T-helper 2 cell treated with Interferon-gamma antibody and Interleukin-4, amounts not matched to agents 100 ng/mL and 5 ng/mL, for 36 hours (primary cell): Measurements from ENCODE around the gene ZNF616. TPM values are rescaled to one million over a fixed set of nuclear protein-coding genes. Genes with fewer than 3 reads are reported as not detected.

Experiments
- intact Hi-C: fragments of 100-400 bp; cut with micrococcal nuclease; formaldehyde crosslinking; loops from one replicate; pipeline ENCODE4 v1.15.1; 2023
- total RNA-seq: library from RNA; stranded (reverse); gene quantifications from 2 replicates; pipeline ENCODE4 v1.2.3, GENCODE V29; 2022

ZNF616 gene
- total RNA-seq = 5.6 and 5.7 TPM in 2 replicates

DNA sequence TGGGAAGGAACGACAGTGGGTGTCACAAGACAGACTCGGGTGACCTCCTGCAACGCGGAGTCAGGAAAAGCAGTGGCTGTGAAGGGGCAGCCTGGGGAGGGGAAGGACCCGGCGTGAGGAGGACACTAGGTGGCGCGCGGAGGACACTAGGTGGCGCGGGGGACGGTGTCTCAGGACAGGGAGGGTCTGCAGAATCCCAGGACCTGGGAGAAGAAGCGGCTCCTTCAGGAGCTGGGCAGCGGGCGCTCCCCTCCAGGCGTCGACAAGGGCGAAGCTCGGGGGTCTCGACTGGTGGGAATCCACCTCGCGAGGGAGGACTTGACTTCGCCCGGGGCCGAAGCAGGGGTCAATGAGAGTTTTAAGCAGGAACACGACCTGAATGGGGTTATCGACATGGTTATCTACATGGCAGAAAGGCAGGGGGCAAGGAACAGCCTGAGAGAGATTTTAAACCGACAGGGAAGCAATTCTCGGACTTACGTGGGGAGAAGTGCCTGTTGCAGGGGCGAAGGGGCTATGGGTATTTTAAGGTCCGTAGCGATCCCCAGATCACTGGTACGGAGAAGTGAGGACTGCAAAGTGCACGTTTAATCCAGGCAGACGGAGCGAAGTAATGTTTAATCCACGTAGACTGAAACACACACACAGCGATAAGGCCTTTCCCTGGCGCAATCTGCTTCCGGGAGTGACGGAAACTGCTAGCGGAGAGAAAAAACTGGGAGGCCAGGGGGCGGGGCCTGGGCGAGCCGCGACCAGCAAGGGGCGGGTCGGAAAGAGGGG lies at the start of gene ZNF616:
Gene ZNF616, minus strand, starts transcription at position 687 of the 780 bp plus-strand sequence. CDS start 9,426 bp downstream, outside the sequence.
- intact Hi-C loops = loop anchor here (1.0 to 5.0 kb wide), 6 partner anchors 32 to 388 kb away; partner anchors contain the start of genes ZNF432, ZNF808, ZNF836 and ZNF841

DNA sequence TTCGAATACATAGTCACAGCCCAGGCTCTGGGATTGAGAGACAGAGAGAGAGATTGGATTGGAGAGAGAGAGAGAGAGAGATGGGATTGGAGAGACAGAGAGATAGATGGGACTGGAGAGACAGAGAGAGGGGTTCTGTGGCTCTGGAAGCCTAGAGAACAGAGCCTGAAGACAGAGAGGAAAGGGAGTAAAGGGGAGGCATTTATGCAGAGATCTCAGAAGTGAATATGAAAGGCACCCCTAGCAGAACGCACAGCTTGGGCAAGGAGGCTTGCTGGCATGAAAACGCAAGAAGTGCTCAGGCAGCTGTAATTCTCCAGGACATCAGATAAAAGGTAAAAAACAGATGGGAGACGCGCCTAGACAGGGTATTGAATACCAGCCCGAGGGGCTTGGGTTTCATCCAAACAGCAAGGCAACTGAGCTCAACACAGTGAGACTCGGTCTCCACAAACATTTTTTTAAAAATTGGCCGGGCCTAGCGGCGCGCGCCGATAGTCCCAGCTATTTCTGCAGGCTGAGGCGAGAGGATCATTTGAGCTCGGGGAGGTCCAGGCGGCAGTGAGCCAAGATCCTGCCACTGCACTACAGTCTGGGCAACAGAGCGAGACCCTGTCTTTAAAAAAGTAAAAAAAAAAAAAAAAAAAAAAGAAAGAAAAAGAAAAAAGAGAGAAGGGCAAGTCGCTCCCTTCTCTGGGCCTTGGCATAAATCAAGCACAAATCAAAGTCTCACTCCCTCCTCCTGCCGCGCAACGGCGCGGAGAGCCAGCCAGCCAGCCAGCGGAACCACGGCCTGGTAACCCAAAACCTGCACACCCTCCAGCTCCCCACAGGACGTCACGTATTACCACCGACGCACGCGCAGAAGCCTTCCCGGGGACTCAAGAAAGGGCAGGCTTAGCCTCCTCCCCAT lies 49.3 kb upstream of the ZNF616 start:
- intact Hi-C loops = loop anchor here (1.0 kb wide), 5 partner anchors 18 to 203 kb away; partner anchors contain the start of genes ZNF350, ZNF616, ZNF766 and ZNF836

DNA sequence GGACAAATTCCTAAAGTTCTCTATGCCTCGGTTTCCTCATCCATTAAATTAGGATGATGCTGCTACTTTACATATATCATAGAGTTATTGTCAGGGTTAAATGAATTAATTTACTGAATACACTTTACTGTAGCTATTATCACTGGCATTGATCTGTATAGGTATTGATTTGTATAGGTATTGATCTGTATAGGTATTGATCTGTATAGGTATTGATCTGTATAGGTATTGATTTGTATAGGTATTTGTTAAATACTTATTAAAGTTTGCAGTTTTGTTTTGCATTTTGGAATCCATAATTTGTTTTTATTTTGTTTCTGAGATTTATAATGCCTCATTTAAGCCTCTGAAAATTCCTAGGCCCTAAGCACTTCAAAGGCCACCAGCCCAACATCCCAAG lies 47.7 kb upstream of the ZNF616 start:
- intact Hi-C loops = no loop called here

DNA sequence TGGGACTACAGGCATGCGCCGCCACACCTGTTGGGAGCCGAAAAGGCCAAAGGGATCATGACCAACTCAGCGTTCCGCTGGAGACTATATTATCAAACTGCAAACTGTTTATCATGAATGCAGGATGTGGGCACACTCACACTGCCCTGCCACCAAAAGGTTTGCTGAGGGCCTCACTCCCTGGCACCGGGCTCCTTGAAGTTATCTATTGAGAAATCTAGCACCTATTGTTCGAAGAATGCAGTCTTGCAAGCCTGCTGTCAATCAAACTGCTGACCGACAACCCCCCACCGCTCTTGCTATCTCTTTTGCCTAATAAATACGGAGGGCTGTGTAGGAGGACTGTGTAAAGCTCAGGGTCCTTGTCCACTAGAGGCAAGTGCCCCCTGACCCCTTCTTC lies 36.8 kb upstream of the ZNF616 start:
- intact Hi-C loops = no loop called here

DNA sequence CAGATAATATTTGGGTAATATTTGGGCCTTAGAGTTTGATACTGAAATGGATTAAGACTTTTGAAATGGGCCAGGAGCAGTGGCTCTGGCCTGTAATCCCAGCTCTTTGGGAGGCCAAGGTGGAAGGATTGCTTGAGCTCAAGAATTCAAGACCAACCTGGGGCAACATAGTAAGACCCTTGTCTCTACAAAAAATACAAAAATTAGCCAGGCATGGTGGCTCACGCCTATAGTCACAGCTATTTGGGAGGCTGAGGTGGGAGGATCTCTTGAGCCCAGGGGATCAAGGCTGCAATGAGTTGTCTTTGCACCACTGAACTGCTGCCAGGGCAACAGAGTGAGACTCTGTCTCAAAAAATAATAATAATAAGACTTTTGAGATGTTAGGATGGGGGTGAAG lies 32.6 kb upstream of the ZNF616 start:
- intact Hi-C loops = no loop called here

DNA sequence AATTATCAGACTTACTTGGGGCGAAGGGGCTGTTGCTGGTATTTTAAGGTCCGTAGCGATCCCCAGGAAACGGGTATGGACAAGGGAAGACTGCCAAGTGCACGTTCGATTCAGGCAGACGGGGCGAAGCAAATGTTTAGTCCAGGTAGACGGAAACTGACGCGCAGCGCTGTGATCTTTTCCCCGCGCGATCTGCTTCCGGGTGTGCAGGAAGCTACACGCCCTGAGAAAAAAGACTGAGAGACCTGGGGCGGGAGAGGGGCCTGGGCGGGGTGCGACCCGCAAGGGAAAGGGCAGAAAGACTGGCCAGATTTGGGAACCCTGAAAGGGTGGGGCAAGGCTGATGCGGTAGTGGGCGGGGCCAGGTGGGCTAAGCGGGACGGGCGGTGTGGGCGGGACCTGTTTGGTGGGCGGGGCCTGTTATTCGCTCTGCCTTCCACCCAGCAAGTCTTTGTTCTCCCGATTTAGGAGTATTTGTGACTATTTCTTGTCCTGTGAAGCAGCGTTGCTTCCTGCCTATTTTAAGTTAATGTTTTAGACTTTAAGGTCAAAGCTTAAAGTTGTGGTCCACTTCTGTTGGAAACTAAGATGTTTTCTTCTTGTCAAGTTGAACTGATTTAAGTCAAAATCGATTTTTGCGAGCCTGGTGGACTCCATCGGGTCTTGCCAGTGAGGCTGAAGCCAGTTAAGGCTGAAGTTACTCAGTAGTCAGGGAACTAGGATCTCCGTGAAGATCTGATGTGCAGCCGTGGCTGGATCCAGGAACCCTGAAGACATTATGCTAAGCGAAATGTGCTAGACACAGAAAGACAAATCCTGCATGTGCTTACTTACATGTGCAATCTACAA lies 31.8 kb upstream of the ZNF616 start, which contains the start of gene ZNF836:
Gene ZNF836, minus strand, starts transcription at position 301 of the 849 bp plus-strand sequence. CDS start 3,549 bp downstream, outside the sequence.
- intact Hi-C loops = loop anchor here (1.0 kb wide), 3 partner anchors 18 to 244 kb away; partner anchors contain the start of genes ZNF613 and ZNF616

DNA sequence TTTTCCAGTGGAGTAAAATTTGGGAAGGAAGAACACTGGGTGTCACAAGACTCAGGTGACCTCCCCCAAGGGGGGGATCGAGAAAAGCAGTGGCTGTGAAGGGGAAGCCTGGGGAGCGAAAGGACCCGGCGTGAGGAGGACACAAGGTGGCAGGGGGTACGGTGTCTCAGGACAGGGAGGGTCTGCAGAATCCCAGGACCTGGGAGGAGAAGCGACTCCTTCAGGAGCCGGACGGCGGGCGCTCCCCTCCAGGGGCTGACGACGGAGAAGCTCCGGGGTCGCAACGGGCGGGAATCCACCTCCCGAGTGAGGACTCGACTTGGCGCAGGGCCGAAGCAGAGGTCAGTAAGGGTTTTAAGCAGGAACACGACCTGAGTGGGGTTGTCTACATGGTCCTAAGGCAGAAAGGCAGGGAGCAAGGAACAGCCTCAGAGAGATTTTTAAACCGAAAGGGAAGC lies 31.2 kb upstream of the ZNF616 start:
- intact Hi-C loops = loop anchor here (1.0 kb wide), 3 partner anchors 18 to 244 kb away; partner anchors contain the start of genes ZNF613 and ZNF616

DNA sequence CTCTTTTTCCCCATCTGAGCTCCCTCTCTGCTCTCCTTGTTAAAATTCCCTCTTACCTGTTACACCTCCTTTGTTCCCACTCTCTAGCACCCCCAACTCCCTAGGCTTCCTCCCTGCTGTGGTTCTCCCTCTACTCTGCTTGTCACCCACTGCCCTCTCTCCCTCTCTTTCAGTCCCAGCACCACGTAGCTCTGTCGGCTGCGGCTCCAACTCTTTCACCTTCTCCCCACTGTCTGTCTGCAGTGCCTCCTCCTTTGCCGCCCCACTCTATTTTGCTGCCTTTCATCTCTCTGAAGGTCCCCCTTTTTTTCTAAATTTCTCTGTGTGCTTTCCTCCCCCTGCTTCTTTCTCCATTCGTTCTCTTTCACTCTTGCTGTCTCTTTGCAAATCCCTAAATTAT lies 30.6 kb upstream of the ZNF616 start:
- intact Hi-C loops = no loop called here

DNA sequence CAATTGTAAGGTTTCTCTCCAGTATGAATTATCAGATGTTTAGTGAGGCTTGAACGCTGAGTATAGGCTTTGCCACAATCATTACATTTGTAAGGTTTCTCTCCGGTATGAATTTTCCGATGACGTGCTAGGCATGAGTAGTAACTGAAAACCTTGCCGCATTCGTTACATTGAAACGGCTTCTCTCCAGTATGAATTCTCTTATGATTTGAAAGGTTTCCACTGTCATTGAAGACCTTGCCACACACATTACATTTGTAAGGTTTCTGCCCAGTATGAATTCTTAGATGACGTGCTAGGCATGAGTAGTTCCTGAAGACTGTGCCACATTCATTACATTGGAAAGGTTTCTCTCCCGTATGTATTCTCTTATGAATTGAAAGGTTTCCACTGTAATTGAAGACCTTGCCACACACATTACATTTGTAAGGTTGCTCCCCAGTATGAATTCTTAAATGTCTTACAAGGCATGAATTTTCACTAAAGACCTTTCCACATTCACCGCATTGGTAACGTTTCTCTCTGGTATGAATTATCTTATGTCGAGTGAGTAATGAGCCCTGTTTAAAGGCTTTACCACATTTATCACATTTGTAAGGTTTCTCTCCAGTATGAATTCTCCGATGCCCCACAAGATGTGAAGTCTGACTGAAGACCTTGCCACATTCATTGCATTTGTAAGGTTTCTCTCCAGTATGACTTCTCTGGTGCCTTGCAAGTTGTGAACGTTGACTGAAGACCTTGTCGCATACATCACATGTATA lies 16.0 kb upstream of the ZNF616 start:
- intact Hi-C loops = no loop called here

DNA sequence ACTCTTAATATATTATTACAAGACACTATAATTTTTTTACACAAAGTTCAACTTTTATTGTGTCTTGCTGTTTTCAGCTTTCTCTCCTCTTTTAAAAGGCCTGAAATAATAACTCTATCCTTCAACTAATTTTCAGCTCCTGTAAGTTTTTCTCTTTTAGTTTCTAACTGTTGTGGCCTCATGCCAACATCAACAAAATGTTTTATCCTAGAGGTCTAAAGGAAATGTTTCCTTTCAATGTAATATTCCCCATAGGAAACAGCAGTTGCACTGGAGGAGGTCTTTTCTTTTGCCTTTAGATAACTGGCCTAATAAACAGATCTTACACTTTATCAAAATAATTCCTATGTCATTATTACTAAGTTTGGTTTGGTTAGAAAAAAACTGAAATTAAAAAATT lies 8.5 kb upstream of the ZNF616 start:
- intact Hi-C loops = no loop called here

DNA sequence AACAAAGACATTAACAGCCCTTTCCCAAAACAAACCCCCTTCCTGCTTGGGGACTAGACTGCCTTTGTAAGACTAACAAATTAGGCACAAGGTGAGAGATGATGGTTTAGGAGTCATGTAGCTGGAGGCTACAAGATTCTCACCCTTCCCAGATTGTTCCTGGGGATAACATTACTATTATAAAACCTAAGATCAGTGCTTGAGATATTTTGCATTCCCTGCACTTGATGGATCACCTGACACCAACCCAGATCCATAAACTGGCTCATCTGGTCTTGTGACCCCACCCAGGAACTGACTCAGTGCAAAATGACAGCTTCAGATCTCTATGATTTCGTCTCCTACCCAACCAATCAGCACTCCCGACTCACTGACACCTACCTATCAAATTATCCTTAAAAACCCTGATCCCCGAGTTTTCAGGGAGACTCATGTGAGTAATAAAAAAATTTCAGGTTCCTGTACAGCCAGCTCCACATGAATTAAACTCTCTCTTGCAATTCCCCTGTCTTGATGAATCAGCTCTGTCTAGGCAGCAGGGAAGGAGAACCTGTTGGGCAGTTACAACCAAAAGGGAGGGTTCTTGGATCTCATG lies 2.4 kb upstream of the ZNF616 start:
- intact Hi-C loops = no loop called here

DNA sequence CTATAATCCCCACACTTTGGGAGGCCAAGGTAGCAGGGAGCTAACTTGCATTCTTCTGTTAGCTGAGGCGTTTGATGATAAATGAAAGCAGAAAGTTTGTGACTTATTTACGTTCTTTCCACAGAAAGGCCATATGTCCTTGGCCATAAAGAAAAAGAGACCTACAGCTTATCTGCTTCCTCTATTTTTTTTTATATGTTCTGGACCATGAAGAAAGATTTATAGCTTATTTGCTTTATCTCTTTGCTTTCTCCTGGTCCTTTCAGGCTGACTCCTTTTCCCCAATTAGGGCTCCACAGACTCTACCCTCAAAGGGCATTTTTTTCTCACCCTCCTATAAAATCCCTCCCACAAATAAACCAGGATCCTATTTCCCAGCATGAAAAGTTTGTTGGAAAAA lies 1.5 kb upstream of the ZNF616 start:
- intact Hi-C loops = no loop called here

DNA sequence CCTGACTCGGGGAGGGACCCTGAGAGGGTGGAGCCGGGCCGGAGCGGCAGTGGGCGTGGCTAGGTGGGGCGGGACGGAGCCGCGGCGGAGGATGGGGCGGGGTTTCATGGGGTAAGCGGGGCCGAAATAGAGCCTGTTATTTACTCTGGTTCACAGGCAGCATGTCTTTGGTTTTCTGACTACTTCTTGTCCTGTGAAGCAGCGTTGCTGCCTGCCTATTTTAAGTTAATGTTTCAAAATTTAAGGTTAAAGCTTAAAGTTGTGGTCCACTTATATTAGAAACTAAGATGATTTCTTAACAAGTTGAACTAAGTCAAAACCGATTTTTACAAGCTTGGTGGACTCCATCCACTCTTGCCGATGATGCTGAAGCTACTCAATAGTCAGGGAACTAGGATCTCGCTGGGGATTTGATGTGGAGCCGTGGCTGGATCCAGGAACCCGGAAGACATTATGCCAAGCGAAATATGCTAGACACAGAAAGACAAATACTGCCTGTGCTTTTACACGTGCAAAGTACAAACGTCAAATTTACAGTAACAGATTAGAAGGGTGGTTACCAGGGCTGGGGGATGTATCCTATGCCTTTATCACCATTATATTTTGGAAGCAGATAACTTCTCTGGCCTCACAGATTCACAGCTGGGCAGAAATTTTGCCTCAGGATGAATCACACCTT lies 433 bp upstream of the ZNF616 start:
- intact Hi-C loops = loop anchor here (1.0 kb wide), 1 partner anchor 45 kb away; the partner anchor contains the start of gene ZNF841

DNA sequence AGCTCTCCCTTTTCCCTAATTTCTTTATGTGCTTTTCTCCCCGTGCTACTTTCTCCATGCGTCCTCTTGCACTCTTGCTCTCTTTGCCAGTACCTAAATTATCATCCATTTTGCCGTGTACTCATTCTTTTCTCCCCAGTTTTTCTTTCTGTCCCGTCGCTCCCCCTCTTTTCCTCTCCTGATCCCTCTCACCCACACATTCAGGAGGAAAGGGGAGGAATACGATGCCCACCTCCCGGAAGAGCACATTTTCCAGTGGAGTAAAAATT lies 821 bp downstream of the ZNF616 start:
- intact Hi-C loops = loop anchor here (1.0 to 5.0 kb wide), 5 partner anchors 32 to 388 kb away; partner anchors contain the start of genes ZNF432, ZNF808 and ZNF836

DNA sequence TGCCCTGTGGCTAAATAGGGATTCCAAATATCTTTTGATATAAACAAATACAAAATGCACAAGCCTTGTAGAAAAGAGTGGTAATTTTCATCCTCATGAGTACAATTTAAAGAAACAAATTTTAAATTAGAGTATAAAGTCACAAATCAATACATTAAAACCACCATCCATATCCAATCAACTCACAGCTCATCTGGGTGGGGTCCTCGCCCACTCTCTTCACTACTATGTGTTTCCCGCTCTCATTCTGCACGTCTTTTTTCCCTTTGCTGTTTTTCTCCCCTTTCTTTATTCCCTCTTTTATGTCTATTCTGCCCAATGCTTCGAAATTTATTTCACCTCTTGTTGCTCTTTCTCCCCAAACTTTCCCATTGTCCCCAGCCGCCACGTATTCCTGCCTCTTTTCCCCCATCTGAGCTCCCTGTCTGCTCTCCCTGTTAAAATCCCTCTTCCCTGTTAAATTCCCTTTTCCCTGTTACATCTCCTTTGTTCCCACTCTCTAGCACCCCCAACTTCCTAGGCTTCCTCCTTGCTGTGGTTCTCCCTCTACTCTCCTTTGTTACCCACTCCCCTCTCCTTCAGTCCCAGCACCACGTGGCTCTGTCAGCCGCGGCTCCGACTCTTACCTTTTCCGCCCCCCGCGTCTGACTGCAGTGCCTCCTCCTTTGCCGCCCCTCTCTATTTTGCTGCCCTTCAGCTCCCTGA lies 1.3 kb downstream of the ZNF616 start:
- intact Hi-C loops = loop anchor here (2.0 to 5.0 kb wide), 2 partner anchors 90 to 389 kb away; partner anchors contain the start of genes ZNF432 and ZNF808

DNA sequence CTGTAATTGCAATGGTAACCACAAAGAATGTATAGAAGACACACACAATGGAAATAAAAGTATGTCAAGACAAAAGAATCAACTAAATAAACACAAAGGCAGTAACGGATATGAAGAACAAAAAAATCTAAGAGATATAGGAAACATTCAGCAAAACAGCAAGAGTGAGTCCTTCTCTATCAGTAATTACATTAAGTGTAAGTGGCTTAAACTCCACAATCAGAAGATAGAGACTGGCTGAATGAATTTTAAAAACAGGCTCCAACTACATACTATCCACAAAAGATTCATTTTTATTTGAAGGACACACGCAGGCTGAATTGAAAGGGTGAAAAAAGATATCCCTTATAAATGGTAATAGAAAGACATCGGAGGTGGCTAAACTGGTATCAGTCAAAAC lies 19.5 kb downstream of the ZNF616 start:
- intact Hi-C loops = no loop called here

DNA sequence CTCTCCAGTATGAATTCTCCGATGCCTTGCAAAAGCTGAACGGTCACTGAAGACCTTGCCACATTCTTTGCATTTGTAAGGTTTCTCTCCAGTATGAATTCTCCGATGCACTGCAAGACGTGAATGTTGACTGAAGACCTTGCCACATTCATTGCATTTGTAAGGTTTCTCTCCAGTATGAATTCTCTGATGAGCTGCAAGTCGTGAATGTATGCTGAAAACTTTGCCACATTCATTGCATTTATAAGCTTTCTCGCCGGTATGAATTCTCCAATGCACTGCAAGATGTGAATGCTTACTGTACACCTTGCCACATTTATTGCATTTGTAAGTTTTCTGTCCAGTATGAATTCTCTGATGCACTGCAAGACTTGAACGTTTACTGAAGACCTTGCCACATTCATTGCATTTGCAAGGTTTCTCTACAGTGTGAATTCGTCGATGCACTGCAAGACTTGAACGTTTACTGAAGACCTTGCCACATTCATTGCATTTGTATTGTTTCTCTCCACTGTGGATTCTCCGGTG lies 24.1 kb downstream of the ZNF616 start:
- intact Hi-C loops = no loop called here

DNA sequence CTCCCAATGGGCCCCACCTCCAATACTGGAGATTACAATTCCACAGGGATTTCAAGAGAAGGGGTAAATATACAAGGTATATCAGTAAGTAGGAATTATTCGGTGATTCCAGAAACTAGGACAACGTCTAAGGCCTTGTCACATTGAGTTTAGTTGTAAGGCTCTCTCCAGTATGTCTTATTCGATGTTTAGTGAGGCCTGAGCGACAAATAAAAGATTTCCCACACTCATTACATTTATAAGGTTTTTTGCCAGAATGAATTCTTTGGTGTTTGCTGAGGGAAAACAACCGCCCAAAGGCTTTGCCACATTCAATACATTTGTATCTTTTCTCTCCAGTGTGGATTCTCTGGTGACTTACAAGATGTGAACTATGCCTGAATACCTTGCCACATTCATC lies 25.0 kb downstream of the ZNF616 start:
- intact Hi-C loops = no loop called here
